Tibial nerve (tissue), 4 donors: ENCODE data around the gene TRIM41. TPM values are rescaled to one million over a fixed set of nuclear protein-coding genes. Genes with fewer than 3 reads are reported as not detected.

Source experiments
- DNase-seq, 2 donors: peaks; one replicate each; pipeline ENCODE4 v3.0.0-alpha.2; 2019; ENCODE audit warnings: low spot score in 2 of 2
- H3K27ac ChIP-seq, 4 donors: fragments of 200-600 bp; sonication (generic) in 3 of 4; one replicate each; pipeline ENCODE4 v1.5.1; 2017 to 2019; ENCODE audit warnings: mild to moderate bottlenecking in 1 of 4
- H3K27me3 ChIP-seq, 2 donors: fragments of 200-600 bp; sonication (generic) in 1 of 2; one replicate each; pipeline versions ENCODE4 v1.5.1 to v1.6.0; 2017 to 2019
- H3K36me3 ChIP-seq, 3 donors: fragments of 200-600 bp; sonication (generic); one replicate each; pipeline ENCODE4 v1.5.1; 2018 to 2019
- H3K4me1 ChIP-seq, 4 donors: fragments of 200-600 bp; sonication (generic) in 3 of 4; one replicate each; pipeline ENCODE4 v1.5.1; 2017 to 2019
- H3K4me3 ChIP-seq, 4 donors: fragments of 200-600 bp; sonication (generic) in 3 of 4; one replicate each; pipeline ENCODE4 v1.5.1; 2017 to 2019; ENCODE audit warnings: mild to moderate bottlenecking in 1 of 4, moderate library complexity in 1 of 4
- H3K9me3 ChIP-seq, 4 donors: fragments of 200-600 bp; sonication (generic) in 3 of 4; one replicate each; pipeline ENCODE4 v1.5.1; 2017 to 2019
- CTCF ChIP-seq, 5 experiments: fragments of 200-600 bp in 3 of 5; fragments of 450-650 bp in 2 of 5; sonication (generic) in 3 of 5; IDR thresholded peaks; one replicate each; pipeline ENCODE4 v1.5.1; 2016 to 2019; ENCODE audit warnings: antibody characterized with exemption in 5 of 5, mild to moderate bottlenecking in 3 of 5, moderate library complexity in 2 of 5
- EP300 ChIP-seq, 2 donors: sonication (generic); formaldehyde crosslinking; IDR thresholded peaks; one replicate each; pipeline ENCODE4 v1.6.1; 2017; ENCODE audit warnings: antibody characterized with exemption in 2 of 2, mild to moderate bottlenecking in 1 of 2
- POLR2A ChIP-seq, 2 donors: fragments of 450-650 bp; IDR thresholded peaks; one replicate each; pipeline ENCODE4 v1.6.1; 2017; ENCODE audit warnings: antibody characterized with exemption in 2 of 2, mild to moderate bottlenecking in 2 of 2, moderate library complexity in 2 of 2
- WGBS, 2 donors: methylation state at CpG; one replicate each; pipeline ENCODE4 v1.1.5; 2018; 5-methylcytosine and 5-hydroxymethylcytosine counted together
- total RNA-seq, 4 donors: library from RNA; depleted of rRNA; stranded (reverse); fragments of >200 nt; gene quantifications; one replicate each; pipeline ENCODE4 v1.1.0, GENCODE V29; 2016

TRIM41 gene
- total RNA-seq, 4 donors from 2014 or later, result 17.9 to 25.7 (median 22.7) TPM

GRCh38 chr5:181233088-181233800 lies 10.2 kb downstream of the TRIM41 start:
- Histone ChIP-seq H3K27me3 (no peaks in the 10 kb centered on the region), H3K36me3 (peaks cover 12 to 83% (median 21%) of the 10 kb centered on the region in 3 donors), H3K4me3 (no peak overlapping the region), H3K4me1 (no peaks in the 10 kb centered on the region), H3K27ac (no peak overlapping the region), H3K9me3 (no peaks in the 10 kb centered on the region)
- TF ChIP-seq CTCF (IDR thresholded peaks at IDR 0.05) (no peak), POLR2A (IDR thresholded peaks at IDR 0.05) (no peak), EP300 (IDR thresholded peaks at IDR 0.05) (no peak)
- no peak for DNase-seq
- WGBS, 2 donors, result 81 to 84% methylated on average over 16 of the region's 16 CpGs

- no peak for DNase-seq
- Histone ChIP-seq H3K9me3 (no peaks in the 10 kb centered on the region), H3K4me1 (no peaks in the 10 kb centered on the region), H3K4me3 (no peak overlapping the region), H3K36me3 (peaks cover 15 to 86% (median 28%) of the 10 kb centered on the region in 3 donors), H3K27ac (no peak overlapping the region), H3K27me3 (no peaks in the 10 kb centered on the region)
- no peak for TF ChIP-seq POLR2A (IDR thresholded peaks at IDR 0.05)
- TF ChIP-seq EP300 (IDR thresholded peaks at IDR 0.05), result no peak
- TF ChIP-seq CTCF (IDR thresholded peaks at IDR 0.05), result no peak
- WGBS, 2 donors, result 77 to 93% methylated on average over 5 to 24 of the region's 24 CpGs
Observed at GRCh38 chr5:181233801-181234454, 10.8 kb downstream of the TRIM41 start.

- DNase-seq, result no peak
- Histone ChIP-seq H3K36me3 (peaks cover 20 to 93% (median 36%) of the 10 kb centered on the region in 3 donors), H3K4me1 (peaks cover 0 to 5% (median 0%) of the 10 kb centered on the region in 4 donors), H3K27me3 (no peaks in the 10 kb centered on the region), H3K27ac (no peak overlapping the region), H3K9me3 (no peaks in the 10 kb centered on the region), H3K4me3 (no peak overlapping the region)
- TF ChIP-seq POLR2A (IDR thresholded peaks at IDR 0.05), result no peak
- no peak for TF ChIP-seq EP300 (IDR thresholded peaks at IDR 0.05)
- TF ChIP-seq CTCF (IDR thresholded peaks at IDR 0.05), result no peak
- 77 to 85% methylated on average over 8 to 22 of the region's 22 CpGs for WGBS, 2 donors
Observed at GRCh38 chr5:181234455-181235306, 11.6 kb downstream of the TRIM41 start.

GRCh38 chr5:181235323-181235688 lies 12.2 kb downstream of the TRIM41 start:
- no peaks in the 10 kb centered on the region for H3K27me3 ChIP-seq
- 68 to 78% methylated on average over 5 of the region's 5 CpGs for WGBS, 2 donors
- H3K36me3 ChIP-seq, result peaks cover 22 to 99% (median 36%) of the 10 kb centered on the region in 3 donors
- no peaks in the 10 kb centered on the region for H3K9me3 ChIP-seq
- TF ChIP-seq CTCF (IDR thresholded peaks at IDR 0.05) (no peak), POLR2A (IDR thresholded peaks at IDR 0.05) (no peak), EP300 (IDR thresholded peaks at IDR 0.05) (no peak)
- peaks cover 0 to 12% (median 0%) of the 10 kb centered on the region in 4 donors for H3K4me1 ChIP-seq
- no peak for DNase-seq
- H3K4me3 ChIP-seq, result no peak overlapping the region
- no peak overlapping the region for H3K27ac ChIP-seq
